Common myeloid progenitor, CD34-positive (primary cell): ENCODE data around the gene EPHX1. TPM values are rescaled to one million over a fixed set of nuclear protein-coding genes. Genes with fewer than 3 reads are reported as not detected.
"Not testable (repeated sequence)": the region's sequence is repeated elsewhere in the genome, so short reads cannot be mapped to it uniquely, and the experiment has no call there.

Source experiments
- CTCF ChIA-PET: fragments of 350-600 bp; sonication (Branson Sonifier 250); formaldehyde crosslinking; loops from one replicate; lab custom pipeline; 2021; ENCODE audit warnings: antibody characterized with exemption; lab: Charles Lee
- POLR2A ChIA-PET: fragments of 350-600 bp; sonication (Branson Sonifier 250); formaldehyde crosslinking; loops from one replicate; lab custom pipeline; 2021; ENCODE audit warnings: antibody characterized with exemption; lab: Charles Lee
- DNase-seq, 3 donors: peaks; one replicate each; pipeline versions ENCODE4 v3.0.0 to v3.0.0-alpha.2; 2013
- H3K27ac ChIP-seq, 2 experiments: 1 replicate in 1 of 2; 2 replicates in 1 of 2; pipeline ENCODE4 v1.7.0; 2013; ENCODE audit warnings: inconsistent platforms in 2 of 2, low read length in 2 of 2, mild to moderate bottlenecking in 2 of 2, low read depth in 1 of 2, moderate library complexity in 1 of 2; ENCODE audit not compliant: severe bottlenecking in 2 of 2, insufficient read depth in 1 of 2, poor library complexity in 1 of 2
- H3K27me3 ChIP-seq, 5 experiments: replicated peaks in 2 of 5; 1 replicate in 3 of 5; 2 replicates in 2 of 5; pipeline versions ENCODE4 v1.6.1 to v1.7.0; 2013; ENCODE audit warnings: low read length in 4 of 5, mild to moderate bottlenecking in 2 of 5, moderate library complexity in 2 of 5, inconsistent platforms in 1 of 5; ENCODE audit not compliant: insufficient read depth in 5 of 5, control insufficient read depth in 4 of 5
- H3K36me3 ChIP-seq, 4 experiments: 1 replicate in 2 of 4; 2 replicates in 2 of 4; pipeline versions ENCODE4 v1.6.1 to v1.7.0; 2013; ENCODE audit warnings: low read length in 3 of 4, control low read depth in 1 of 4, mild to moderate bottlenecking in 1 of 4; ENCODE audit not compliant: control insufficient read depth in 4 of 4, insufficient read depth in 4 of 4
- H3K4me1 ChIP-seq, 4 experiments: 1 replicate in 3 of 4; 2 replicates in 1 of 4; pipeline versions ENCODE4 v1.6.1 to v1.7.1; 2013; ENCODE audit warnings: low read length in 3 of 4, mild to moderate bottlenecking in 3 of 4, control low read depth in 1 of 4, inconsistent platforms in 1 of 4, moderate library complexity in 1 of 4; ENCODE audit not compliant: control insufficient read depth in 4 of 4, insufficient read depth in 4 of 4; ENCODE audit errors: control extremely low read depth in 1 of 4
- H3K4me3 ChIP-seq, 7 experiments: 1 replicate in 4 of 7; 2 replicates in 3 of 7; pipeline versions ENCODE4 v1.5.1 to v1.7.0; 2013; ENCODE audit warnings: mild to moderate bottlenecking in 7 of 7, low read length in 6 of 7, moderate library complexity in 6 of 7, inconsistent platforms in 2 of 7, low read depth in 2 of 7, control low read depth in 1 of 7; ENCODE audit not compliant: insufficient read depth in 4 of 7, control insufficient read depth in 1 of 7; ENCODE audit errors: extremely low read depth in 1 of 7
- H3K9me3 ChIP-seq, 5 experiments: 1 replicate in 4 of 5; 2 replicates in 1 of 5; pipeline versions ENCODE4 v1.6.1 to v1.7.1; 2013; ENCODE audit warnings: low read length in 4 of 5, mild to moderate bottlenecking in 2 of 5, inconsistent platforms in 1 of 5, low read depth in 1 of 5, moderate library complexity in 1 of 5; ENCODE audit not compliant: control insufficient read depth in 4 of 5, insufficient read depth in 2 of 5; ENCODE audit errors: control extremely low read depth in 1 of 5
- WGBS: methylation state at CpG from one replicate; pipeline ENCODE4 v1.1.5; 2013; ENCODE audit not compliant: insufficient coverage; 5-methylcytosine and 5-hydroxymethylcytosine counted together
- polyA plus RNA-seq: library from polyadenylated mRNA; unstranded; fragments of 120-200 nt; gene quantifications from one replicate; pipeline ENCODE4 v1.2.1, GENCODE V29; 2013

Gene EPHX1
- 5.5 TPM for polyA plus RNA-seq

GRCh38 chr1:225809842-225810578, at the start of gene EPHX1:
Gene EPHX1 (plus strand): TSS chr1:225810124. CDS start chr1:225828730, 18,606 bp downstream.
- 0% methylated on average over 74 of the region's 80 CpGs for WGBS
- ChIA-PET CTCF (interaction anchor here (0.8 to 1.6 kb wide), 6 partner anchors 8 to 335 kb away, joined by 3 to 6 read pairs (median 4); partner anchors contain the start of gene SRP9), POLR2A (interaction anchor here (0.8 kb wide), 1 partner anchor 120 kb away, joined by 3 read pairs; no protein-coding TSS in a partner anchor)
- Histone ChIP-seq H3K4me3 (peak within 1 kb of the TSS; percentile 47 to 84 (median 73)), H3K27me3 (peaks cover 0 to 9% (median 0%) of the 10 kb centered on the region in 5 experiments), H3K36me3 (no peaks in the 10 kb centered on the region), H3K9me3 (no peaks in the 10 kb centered on the region), H3K4me1 (peaks cover 0 to 14% (median 7%) of the 10 kb centered on the region in 4 experiments), H3K27ac (no peak within 1 kb of the TSS)
- peak; percentile 68 to 75 (median 69) for DNase-seq

GRCh38 chr1:225760531-225760930, 49.4 kb upstream of the EPHX1 start:
- ChIA-PET CTCF (interaction anchor here (0.9 kb wide), 1 partner anchor 12 kb away, joined by 4 read pairs; no protein-coding TSS in a partner anchor), POLR2A (no interaction called here)
- no peak for DNase-seq
- Histone ChIP-seq H3K4me1 (peaks cover 0 to 3% (median 1%) of the 10 kb centered on the region in 4 experiments), H3K27ac (no peak overlapping the region), H3K27me3 (no peaks in the 10 kb centered on the region), H3K9me3 (no peaks in the 10 kb centered on the region), H3K36me3 (no peaks in the 10 kb centered on the region), H3K4me3 (no peak overlapping the region)
- 98% methylated on average over 4 of the region's 6 CpGs for WGBS

GRCh38 chr1:225761395-225761794, 48.5 kb upstream of the EPHX1 start:
- CTCF ChIA-PET, H3K4me3 ChIP-seq, DNase-seq, H3K36me3 ChIP-seq, H3K27me3 ChIP-seq, H3K27ac ChIP-seq, POLR2A ChIA-PET, H3K9me3 ChIP-seq, H3K4me1 ChIP-seq: not testable (repeated sequence)
- WGBS, result 98% methylated on average over 5 of the region's 6 CpGs

- peaks cover 0 to 2% (median 0%) of the 10 kb centered on the region in 4 experiments for H3K4me1 ChIP-seq
- no peaks in the 10 kb centered on the region for H3K27me3 ChIP-seq
- POLR2A ChIA-PET, result no interaction called here
- WGBS, result 100% methylated on average over 3 of the region's 5 CpGs
- H3K27ac ChIP-seq, result no peak overlapping the region
- no peak for DNase-seq
- no peaks in the 10 kb centered on the region for H3K36me3 ChIP-seq
- CTCF ChIA-PET, result interaction anchor here (0.9 kb wide), 1 partner anchor 12 kb away, joined by 3 read pairs; no protein-coding TSS in a partner anchor
- H3K4me3 ChIP-seq, result no peak overlapping the region
- no peaks in the 10 kb centered on the region for H3K9me3 ChIP-seq
These were observed 47.9 kb upstream of the EPHX1 start for GRCh38 chr1:225762002-225762441.

GRCh38 chr1:225762444-225762843, 47.5 kb upstream of the EPHX1 start:
- no peaks in the 10 kb centered on the region for H3K36me3 ChIP-seq
- no peaks in the 10 kb centered on the region for H3K9me3 ChIP-seq
- peaks cover 0 to 2% (median 0%) of the 10 kb centered on the region in 4 experiments for H3K4me1 ChIP-seq
- DNase-seq, result no peak
- H3K27ac ChIP-seq, result no peak overlapping the region
- CTCF ChIA-PET, result interaction anchor here (0.9 to 1.5 kb wide), 2 partner anchors 9 to 12 kb away, joined by 3 to 4 read pairs; no protein-coding TSS in a partner anchor
- H3K27me3 ChIP-seq, result no peaks in the 10 kb centered on the region
- H3K4me3 ChIP-seq, result no peak overlapping the region
- POLR2A ChIA-PET, result no interaction called here
- 100% methylated on average over 3 of the region's 5 CpGs for WGBS

- Histone ChIP-seq H3K9me3 (no peaks in the 10 kb centered on the region), H3K4me1 (peaks cover 0 to 2% (median 0%) of the 10 kb centered on the region in 4 experiments), H3K27ac (no peak overlapping the region), H3K27me3 (no peaks in the 10 kb centered on the region), H3K36me3 (no peaks in the 10 kb centered on the region), H3K4me3 (no peak overlapping the region)
- WGBS, result 79% methylated on average over 6 of the region's 9 CpGs
- no peak for DNase-seq
- POLR2A ChIA-PET, result no interaction called here
- CTCF ChIA-PET, result interaction anchor here (0.8 to 2.0 kb wide), 4 partner anchors 8 to 280 kb away, joined by 3 to 4 read pairs (median 4); no protein-coding TSS in a partner anchor
These were observed 46.0 kb upstream of the EPHX1 start for GRCh38 chr1:225763716-225764548.
